GM12878 (cell line): ENCODE results near the gene PDZD7.

ENCODE experiments used
- CHD2 ChIP-seq: IDR thresholded peaks from 2 replicates; pipeline ENCODE4 v1.6.1; 2011; ENCODE audit warnings: low read depth, low read length, improper control_type of control experiment, borderline replicate concordance
- CTCF ChIP-seq, 3 experiments: IDR thresholded peaks in 2 of 3; conservative IDR thresholded peaks in 1 of 3; 2 replicates each; pipeline ENCODE4 v1.5.1; 2011; ENCODE audit warnings: low read depth in 3 of 3, low read length in 3 of 3, mild to moderate bottlenecking in 3 of 3, control low read depth in 2 of 3, moderate library complexity in 2 of 3, inconsistent platforms in 1 of 3, mixed read lengths in 1 of 3; ENCODE audit not compliant: control insufficient read depth in 2 of 3, insufficient read depth in 1 of 3; ENCODE audit errors: extremely low read depth in 1 of 3
- HDAC2 ChIP-seq: fragments of 200-600 bp; sonication (generic); IDR thresholded peaks from 2 replicates; pipeline ENCODE4 v1.6.1; 2017
- RB1 ChIP-seq: fragments of 450-650 bp; formaldehyde crosslinking; IDR thresholded peaks from 2 replicates; pipeline ENCODE4 v1.6.1; 2017; ENCODE audit warnings: mild to moderate bottlenecking, borderline replicate concordance
- RELA ChIP-seq: fragments of 450-650 bp; IDR thresholded peaks from 2 replicates; pipeline ENCODE4 v1.8.0; 2014; ENCODE audit warnings: borderline replicate concordance; ENCODE audit not compliant: partially characterized antibody
- SUZ12 ChIP-seq: fragments of 200-600 bp; sonication (generic); IDR thresholded peaks from one replicate; pipeline ENCODE4 v1.6.1; 2018; ENCODE audit warnings: antibody characterized with exemption, mild to moderate bottlenecking; ENCODE audit not compliant: unreplicated experiment

DNA sequence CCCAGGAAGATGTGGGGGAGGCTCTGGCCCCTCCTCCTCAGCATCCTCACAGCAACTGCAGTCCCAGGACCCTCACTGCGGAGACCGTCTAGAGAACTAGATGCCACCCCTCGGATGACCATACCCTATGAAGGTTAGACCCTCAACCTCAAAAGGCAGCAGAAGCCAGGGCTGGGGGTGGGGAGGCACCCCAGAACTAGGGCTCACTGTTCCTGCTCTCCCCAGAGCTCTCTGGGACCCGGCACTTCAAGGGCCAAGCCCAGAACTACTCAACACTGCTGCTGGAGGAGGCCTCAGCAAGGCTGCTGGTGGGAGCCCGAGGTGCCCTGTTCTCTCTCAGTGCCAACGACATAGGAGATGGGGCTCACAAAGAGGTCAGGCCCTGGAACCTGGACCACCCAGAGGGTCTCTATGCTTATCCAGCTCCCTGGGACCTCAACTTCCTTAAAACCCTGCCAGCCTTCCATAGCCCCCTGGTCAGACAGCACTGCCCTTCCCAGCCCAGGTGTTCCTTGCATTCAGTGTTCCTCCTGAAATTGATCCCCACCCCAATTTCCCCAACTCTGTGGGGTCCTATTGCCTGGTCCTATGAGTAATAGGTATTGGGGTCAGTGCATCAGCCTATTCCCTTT lies 57.9 kb downstream of the PDZD7 start:
- no peak for TF ChIP-seq HDAC2
- TF ChIP-seq RELA: no peak
- no peak for TF ChIP-seq CTCF (IDR thresholded peaks at IDR 0.05 in 2 of 3, conservative IDR thresholded peaks at IDR 0.05 in 1 of 3; ENCODE audit: control insufficient read depth in 2 of 3, extremely low read depth in 1 of 3, insufficient read depth in 1 of 3, low read depth in 3 of 3, low read length in 3 of 3)
- no peak for TF ChIP-seq RB1
- TF ChIP-seq CHD2: no peak
- no peak for TF ChIP-seq SUZ12
